Osteoblast (primary cell): ENCODE data around the gene UPF3A. TPM values are rescaled to one million over a fixed set of nuclear protein-coding genes. Genes with fewer than 3 reads are reported as not detected.
A peak's percentile ranks its signal among the peaks of the same experiment; 100 is the strongest.

ENCODE experiments used
- DNase-seq: peaks from one replicate; pipeline ENCODE4 v3.0.0; 2011; ENCODE audit warnings: low spot score, mixed read lengths; ENCODE audit not compliant: insufficient read length; ENCODE audit errors: missing footprints
- H2AFZ ChIP-seq: 2 replicates; pipeline ENCODE4 v1.6.0; 2011; ENCODE audit warnings: mild to moderate bottlenecking, low read length
- H3K27ac ChIP-seq: 2 replicates; pipeline ENCODE4 v1.5.1; 2011; ENCODE audit warnings: mild to moderate bottlenecking, low read depth, low read length, moderate library complexity
- H3K27me3 ChIP-seq: 2 replicates; pipeline ENCODE4 v1.6.0; 2012; ENCODE audit warnings: mild to moderate bottlenecking, control low read depth, inconsistent platforms, low read length, moderate library complexity; ENCODE audit not compliant: insufficient read depth
- H3K36me3 ChIP-seq: 2 replicates; pipeline ENCODE4 v1.5.1; 2011; ENCODE audit warnings: mild to moderate bottlenecking, low read length, control low read depth, moderate library complexity; ENCODE audit not compliant: insufficient read depth
- H3K4me1 ChIP-seq: 2 replicates; pipeline ENCODE4 v1.5.1; 2011; ENCODE audit warnings: mild to moderate bottlenecking, low read length, control low read depth, moderate library complexity; ENCODE audit not compliant: insufficient read depth
- H3K4me2 ChIP-seq: 2 replicates; pipeline ENCODE4 v1.6.0; 2011; ENCODE audit warnings: mild to moderate bottlenecking, low read length; ENCODE audit not compliant: insufficient read depth
- H3K4me3 ChIP-seq: fragments of 200-600 bp; sonication (generic); 3 replicates; pipeline ENCODE4 v1.5.1; 2012; ENCODE audit warnings: mild to moderate bottlenecking, low read length, inconsistent platforms; ENCODE audit not compliant: insufficient read depth
- H3K79me2 ChIP-seq: 2 replicates; pipeline ENCODE4 v1.6.0; 2012; ENCODE audit warnings: mild to moderate bottlenecking, low read length, control low read depth, inconsistent platforms; ENCODE audit not compliant: insufficient read depth
- H3K9me3 ChIP-seq: 2 replicates; pipeline ENCODE4 v1.5.1; 2011; ENCODE audit warnings: low read depth, low read length, control low read depth
- H4K20me1 ChIP-seq: 2 replicates; pipeline ENCODE4 v1.6.0; 2012; ENCODE audit warnings: mild to moderate bottlenecking, low read length, control low read depth; ENCODE audit not compliant: insufficient read depth
- CTCF ChIP-seq: IDR thresholded peaks from 2 replicates; pipeline ENCODE4 v1.5.1; 2011; ENCODE audit warnings: mild to moderate bottlenecking, low read depth, low read length, moderate library complexity; ENCODE audit errors: extremely low read depth
- total RNA-seq: library from RNA; depleted of rRNA; stranded (reverse); fragments of >200 nt; gene quantifications from 2 replicates; pipeline ENCODE4 v1.2.3, GENCODE V29; 2012

Gene UPF3A
- total RNA-seq, 1 donor: 25.0 TPM

- no peaks in the 10 kb centered on the region for H4K20me1 ChIP-seq
- H3K36me3 ChIP-seq: peaks cover 51% of the 10 kb centered on the region
- H3K4me2 ChIP-seq: no peak overlapping the region
- no peaks in the 10 kb centered on the region for H3K9me3 ChIP-seq
- no peak overlapping the region for H2AFZ ChIP-seq
- H3K79me2 ChIP-seq: peaks cover 2% of the 10 kb centered on the region
- no peaks in the 10 kb centered on the region for H3K4me1 ChIP-seq
- no peak for TF ChIP-seq CTCF
- no peak overlapping the region for H3K27ac ChIP-seq
- no peak overlapping the region for H3K4me3 ChIP-seq
- DNase-seq: no peak
- H3K27me3 ChIP-seq: no peaks in the 10 kb centered on the region
These were observed 23.1 kb downstream of the UPF3A start for GRCh38 chr13:114304346-114305034.

- H3K27ac ChIP-seq: no peak overlapping the region
- H3K36me3 ChIP-seq: peaks cover 21% of the 10 kb centered on the region
- H3K9me3 ChIP-seq: no peaks in the 10 kb centered on the region
- H3K27me3 ChIP-seq: no peaks in the 10 kb centered on the region
- H4K20me1 ChIP-seq: no peaks in the 10 kb centered on the region
- H3K4me1 ChIP-seq: peaks cover 40% of the 10 kb centered on the region
- H3K4me3 ChIP-seq: no peak overlapping the region
- no peak for TF ChIP-seq CTCF
- DNase-seq: no peak
- H3K4me2 ChIP-seq: no peak overlapping the region
- H2AFZ ChIP-seq: no peak overlapping the region
- H3K79me2 ChIP-seq: no peaks in the 10 kb centered on the region
These were observed 27.7 kb downstream of the UPF3A start for GRCh38 chr13:114309086-114309485.

- Histone ChIP-seq H3K4me1 (peaks cover 40% of the 10 kb centered on the region), H3K27me3 (no peaks in the 10 kb centered on the region), H3K4me3 (no peak overlapping the region), H3K9me3 (no peaks in the 10 kb centered on the region), H4K20me1 (no peaks in the 10 kb centered on the region), H3K79me2 (peaks cover 6% of the 10 kb centered on the region), H3K27ac (peak overlapping the region; percentile 69), H3K4me2 (no peak overlapping the region), H2AFZ (no peak overlapping the region), H3K36me3 (peaks cover 14% of the 10 kb centered on the region)
- no peak for DNase-seq
- TF ChIP-seq CTCF: no peak
These were observed 28.5 kb downstream of the UPF3A start for GRCh38 chr13:114309806-114310410.

- Histone ChIP-seq H4K20me1 (peaks cover 3% of the 10 kb centered on the region), H3K36me3 (peaks cover 10% of the 10 kb centered on the region), H2AFZ (no peak overlapping the region), H3K9me3 (no peaks in the 10 kb centered on the region), H3K4me1 (peaks cover 50% of the 10 kb centered on the region), H3K27ac (peak overlapping the region; percentile 69), H3K4me3 (no peak overlapping the region), H3K79me2 (peaks cover 16% of the 10 kb centered on the region), H3K4me2 (peak overlapping the region; percentile 70), H3K27me3 (no peaks in the 10 kb centered on the region)
- DNase-seq: no peak
- TF ChIP-seq CTCF: no peak
These were observed 29.6 kb downstream of the UPF3A start for GRCh38 chr13:114310956-114311355.
